ENCODE data around the gene NXF1.

Gene NXF1

DNA sequence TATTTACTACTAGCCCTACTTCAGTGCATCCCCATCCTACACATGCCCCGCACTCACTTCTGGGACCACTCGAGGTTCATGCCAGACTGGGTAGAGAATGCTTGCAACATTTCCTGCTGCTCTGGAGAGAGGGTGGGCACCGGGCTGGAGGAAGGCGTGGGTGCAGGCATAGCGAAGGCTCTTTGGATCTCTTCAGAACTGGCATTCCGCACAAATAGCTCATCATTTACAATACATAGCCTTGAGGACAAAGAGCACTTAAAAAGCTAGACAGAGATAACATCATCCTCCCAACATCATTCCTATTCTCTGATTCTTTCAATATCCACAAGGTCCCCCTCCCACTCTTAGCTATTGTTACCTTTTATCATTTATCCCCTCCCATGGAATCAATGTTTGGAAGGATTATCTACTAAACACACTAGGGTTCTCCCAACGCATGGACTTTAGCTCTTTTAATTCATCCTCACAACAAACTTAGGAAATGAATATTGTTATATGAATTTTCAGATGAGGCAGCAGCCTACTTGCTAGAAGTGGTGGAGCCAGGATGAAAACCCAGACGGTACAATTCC, 11.0 kb downstream of the NXF1 start:
- DNase-seq (ENCODE audit: low read depth) = no peak
- no peak overlapping the region for H3K4me3 ChIP-seq (ENCODE audit: control insufficient read depth, low read depth, low read length)
- TF ChIP-seq, protein P1, sequence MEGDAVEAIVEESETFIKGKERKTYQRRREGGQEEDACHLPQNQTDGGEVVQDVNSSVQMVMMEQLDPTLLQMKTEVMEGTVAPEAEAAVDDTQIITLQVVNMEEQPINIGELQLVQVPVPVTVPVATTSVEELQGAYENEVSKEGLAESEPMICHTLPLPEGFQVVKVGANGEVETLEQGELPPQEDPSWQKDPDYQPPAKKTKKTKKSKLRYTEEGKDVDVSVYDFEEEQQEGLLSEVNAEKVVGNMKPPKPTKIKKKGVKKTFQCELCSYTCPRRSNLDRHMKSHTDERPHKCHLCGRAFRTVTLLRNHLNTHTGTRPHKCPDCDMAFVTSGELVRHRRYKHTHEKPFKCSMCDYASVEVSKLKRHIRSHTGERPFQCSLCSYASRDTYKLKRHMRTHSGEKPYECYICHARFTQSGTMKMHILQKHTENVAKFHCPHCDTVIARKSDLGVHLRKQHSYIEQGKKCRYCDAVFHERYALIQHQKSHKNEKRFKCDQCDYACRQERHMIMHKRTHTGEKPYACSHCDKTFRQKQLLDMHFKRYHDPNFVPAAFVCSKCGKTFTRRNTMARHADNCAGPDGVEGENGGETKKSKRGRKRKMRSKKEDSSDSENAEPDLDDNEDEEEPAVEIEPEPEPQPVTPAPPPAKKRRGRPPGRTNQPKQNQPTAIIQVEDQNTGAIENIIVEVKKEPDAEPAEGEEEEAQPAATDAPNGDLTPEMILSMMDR (conservative IDR thresholded peaks at IDR 0.05; ENCODE audit: control insufficient read depth, insufficient read depth, low read depth, low read length) = no peak

DNA sequence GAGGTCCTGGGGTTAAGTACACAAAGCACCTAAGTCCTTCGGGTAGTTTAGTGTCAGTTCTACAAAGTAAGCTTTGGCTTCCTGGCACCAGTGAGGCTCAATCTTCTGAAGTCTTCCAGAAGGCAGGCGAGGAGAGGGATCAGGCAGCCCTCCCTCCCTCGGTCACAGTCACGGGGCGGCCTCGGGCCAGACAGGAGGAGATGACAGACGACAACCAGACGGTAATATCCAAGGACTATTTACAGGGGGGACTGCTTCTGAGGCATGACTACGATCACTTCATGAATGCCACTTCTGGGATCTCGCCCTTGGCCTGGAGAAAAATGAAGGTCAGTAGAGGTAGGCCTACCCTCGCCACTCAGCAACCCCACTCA, 13.1 kb downstream of the NXF1 start:
- no peak for DNase-seq (ENCODE audit: low read depth)
- TF ChIP-seq, protein P1 (conservative IDR thresholded peaks at IDR 0.05; ENCODE audit: control insufficient read depth, insufficient read depth, low read depth, low read length) = no peak
- H3K4me3 ChIP-seq (ENCODE audit: control insufficient read depth, low read depth, low read length) = peak overlapping the region; percentile 16

DNA sequence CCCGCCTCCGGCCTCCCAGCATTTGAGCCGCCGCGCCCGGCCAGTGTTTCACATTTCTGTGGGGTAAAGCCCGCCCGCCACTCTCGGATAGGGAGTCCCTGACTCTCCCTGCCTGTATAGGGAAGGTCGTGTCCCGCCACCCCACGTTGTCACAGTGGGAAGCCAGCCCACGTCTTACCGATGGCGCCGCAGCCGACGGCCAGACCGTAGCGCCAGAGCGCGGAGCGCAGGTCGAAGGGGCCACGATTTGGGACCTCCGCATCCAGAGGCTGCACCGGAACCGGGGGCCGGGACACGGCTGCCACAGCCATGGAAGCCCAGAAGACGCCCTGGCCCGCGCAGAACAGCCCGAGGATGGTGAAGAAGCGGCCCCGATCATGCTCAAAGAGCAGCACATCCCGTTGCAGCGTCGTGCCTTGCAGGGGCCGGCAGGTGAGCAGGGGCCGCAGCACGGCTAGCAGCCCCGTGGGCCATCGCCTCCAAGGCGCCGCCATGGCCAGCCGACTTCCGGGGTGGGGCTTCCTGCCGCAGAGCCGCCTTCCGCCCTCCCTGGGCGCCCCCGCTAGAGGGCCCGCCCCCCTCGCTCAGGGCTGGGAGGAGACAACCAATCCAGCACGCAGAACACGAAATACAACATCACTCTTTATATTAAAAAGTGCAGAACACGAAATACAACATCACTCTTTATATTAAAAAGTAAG, 13.6 kb downstream of the NXF1 start, which contains the start of gene TMEM223:
Gene TMEM223 (minus strand): TSS at position 506 of the 701 bp plus-strand sequence. CDS start 12 bp downstream, at position 494.
- DNase-seq (ENCODE audit: low read depth) = peak; percentile 60
- H3K4me3 ChIP-seq (ENCODE audit: control insufficient read depth, low read depth, low read length) = peak within 1 kb of the TSS; percentile 83

DNA sequence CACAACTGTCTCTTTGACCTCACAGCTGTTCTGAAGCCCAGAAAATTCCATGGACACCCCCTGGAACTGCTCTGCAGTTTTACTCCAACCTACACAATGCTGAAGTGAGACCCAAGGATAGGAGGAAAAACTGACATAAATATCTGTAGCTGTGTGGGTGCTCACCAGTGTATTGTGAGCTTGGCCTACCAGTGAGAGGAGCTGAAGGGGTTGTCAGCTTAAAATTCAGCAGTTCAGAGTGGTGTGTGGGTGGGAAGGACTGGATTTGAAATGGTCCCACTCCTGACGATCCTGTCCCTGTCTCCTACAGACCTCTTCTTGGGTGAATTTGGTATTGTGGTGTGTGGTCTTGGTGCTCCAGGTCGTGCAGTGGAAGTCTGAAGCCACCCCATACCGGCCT, 15.7 kb downstream of the NXF1 start:
- no peak for DNase-seq (ENCODE audit: low read depth)
- TF ChIP-seq, protein P1 (conservative IDR thresholded peaks at IDR 0.05; ENCODE audit: control insufficient read depth, insufficient read depth, low read depth, low read length) = no peak
- no peak overlapping the region for H3K4me3 ChIP-seq (ENCODE audit: control insufficient read depth, low read depth, low read length)

More for the DNA sequence above, 13.6 kb downstream of the NXF1 start, which contains the start of gene TMEM223:
- TF ChIP-seq, protein P1 (conservative IDR thresholded peaks at IDR 0.05; ENCODE audit: control insufficient read depth, insufficient read depth, low read depth, low read length) = no peak

DNA sequence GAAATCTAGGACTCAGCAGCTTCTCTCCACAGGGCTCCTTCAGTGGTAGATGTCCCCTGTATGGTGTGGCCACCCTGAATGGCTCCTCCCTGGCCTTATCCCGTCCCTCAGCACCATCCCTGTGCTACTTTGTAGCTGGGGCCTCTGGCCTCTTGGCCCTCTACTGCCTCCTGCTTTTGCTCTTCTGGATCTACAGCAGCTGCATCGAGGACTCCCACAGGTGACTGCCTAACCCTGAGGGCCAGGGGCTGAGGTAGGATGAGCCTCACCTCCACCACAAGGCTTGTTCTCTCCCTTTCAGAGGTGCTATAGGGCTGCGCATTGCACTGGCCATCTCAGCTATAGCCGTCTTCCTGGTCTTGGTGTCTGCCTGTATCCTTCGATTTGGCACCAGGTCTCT, 16.2 kb downstream of the NXF1 start:
- DNase-seq (ENCODE audit: low read depth) = no peak
- TF ChIP-seq, protein P1 (conservative IDR thresholded peaks at IDR 0.05; ENCODE audit: control insufficient read depth, insufficient read depth, low read depth, low read length) = no peak
- no peak overlapping the region for H3K4me3 ChIP-seq (ENCODE audit: control insufficient read depth, low read depth, low read length)

DNA sequence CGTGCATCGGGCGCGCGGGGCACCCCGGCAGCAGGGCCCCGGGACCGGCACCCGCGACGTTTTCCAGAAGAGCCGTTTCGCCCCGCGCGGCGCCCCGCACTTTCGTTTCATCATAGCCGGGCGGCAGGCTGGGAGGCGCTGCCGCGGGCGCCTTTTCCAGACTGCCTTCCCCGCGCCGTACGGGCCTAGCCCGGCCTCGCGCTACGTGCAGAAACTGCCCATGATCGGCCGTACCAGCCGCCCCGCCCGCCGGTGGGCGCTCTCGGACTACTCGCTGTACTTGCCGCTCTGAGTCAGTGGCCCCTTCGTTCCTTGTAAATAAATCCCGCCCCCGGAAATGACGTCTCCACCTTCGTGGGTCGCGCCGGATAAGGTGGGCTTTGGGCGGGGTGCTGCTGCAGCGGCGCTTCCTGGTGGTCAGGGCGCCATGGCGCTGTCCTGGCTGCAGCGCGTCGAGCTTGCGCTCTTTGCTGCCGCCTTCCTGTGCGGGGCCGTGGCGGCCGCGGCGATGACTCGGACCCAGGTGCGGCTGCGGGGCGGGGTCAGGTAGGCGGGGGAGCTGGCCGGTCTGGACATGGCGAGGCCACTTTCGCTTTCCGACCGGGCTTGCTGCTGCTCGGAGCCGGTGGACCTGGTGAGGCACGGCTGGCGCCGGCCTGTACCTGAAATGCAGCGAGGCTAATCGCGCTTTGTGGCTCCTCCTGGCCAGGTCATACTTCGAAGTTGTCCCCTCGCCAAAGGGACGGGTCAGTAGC, 18.1 kb downstream of the NXF1 start, which contains the start of gene TMEM179B:
Gene TMEM179B (plus strand): TSS at position 398 of the 755 bp plus-strand sequence. CDS start 30 bp downstream, at position 428.
- TF ChIP-seq, protein P1 (conservative IDR thresholded peaks at IDR 0.05; ENCODE audit: control insufficient read depth, insufficient read depth, low read depth, low read length) = peak; percentile 40
- H3K4me3 ChIP-seq (ENCODE audit: control insufficient read depth, low read depth, low read length) = peak within 1 kb of the TSS; percentile 93
- peak; percentile 97 for DNase-seq (ENCODE audit: low read depth)
